Nephron progenitor cell (in vitro differentiated cells): ENCODE results near the gene DUSP16.

Experiments used
- DNase-seq: peaks from one replicate; pipeline ENCODE4 v3.0.0; 2021
- H3K27ac Mint-ChIP-seq: 2 replicates; pipeline ENCODE4 v1.8.0; 2021; ENCODE audit warnings: mild to moderate bottlenecking, moderate library complexity, mixed read lengths
- H3K27me3 Mint-ChIP-seq: 2 replicates; pipeline ENCODE4 v1.8.0; 2021; ENCODE audit warnings: mild to moderate bottlenecking, low read depth, mixed read lengths; ENCODE audit not compliant: poor library complexity
- H3K36me3 Mint-ChIP-seq: 2 replicates; pipeline ENCODE4 v1.8.0; 2021; ENCODE audit warnings: low read depth, mixed read lengths
- H3K4me1 Mint-ChIP-seq: 2 replicates; pipeline ENCODE4 v1.8.0; 2021; ENCODE audit warnings: mixed read lengths
- H3K4me3 Mint-ChIP-seq: 2 replicates; pipeline ENCODE4 v1.8.0; 2021; ENCODE audit warnings: mild to moderate bottlenecking, moderate library complexity, mixed read lengths
- H3K9me3 Mint-ChIP-seq: 2 replicates; pipeline ENCODE4 v1.8.0; 2021; ENCODE audit warnings: mild to moderate bottlenecking, moderate library complexity, mixed read lengths
- CTCF ChIP-seq: fragments of 200-600 bp; sonication (generic); IDR thresholded peaks from 2 replicates; pipeline ENCODE4 v1.5.0; 2021; ENCODE audit warnings: antibody characterized with exemption

DUSP16 gene

DNA sequence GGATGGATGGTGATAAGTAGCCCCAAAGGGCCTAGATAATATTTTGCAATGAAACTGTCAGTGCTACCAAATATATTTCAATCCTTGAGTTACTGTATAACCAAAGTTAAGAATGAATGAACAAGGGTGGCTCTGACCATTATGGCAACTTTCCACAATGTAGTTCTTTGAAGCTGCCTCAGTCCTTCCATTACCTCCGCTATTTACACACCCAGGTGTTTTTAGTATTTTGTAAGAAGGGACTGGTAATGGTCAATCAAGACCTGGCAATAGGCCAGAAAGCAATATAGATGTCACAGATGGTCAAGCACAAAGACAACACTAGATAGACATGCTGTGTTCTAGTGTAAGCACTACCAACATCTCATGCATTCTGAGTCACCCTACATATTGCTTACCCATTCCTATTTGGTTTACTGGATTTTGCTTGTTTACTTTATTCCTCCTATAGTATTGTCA is 16.3 kb downstream of the DUSP16 start:
- Mint-ChIP-seq H3K9me3 (no peaks in the 10 kb centered on the region), H3K27ac (no peak overlapping the region), H3K36me3 (peaks cover 32% of the 10 kb centered on the region), H3K4me3 (no peak overlapping the region), H3K27me3 (no peaks in the 10 kb centered on the region), H3K4me1 (peaks cover 4% of the 10 kb centered on the region)
- TF ChIP-seq CTCF = no peak
- no peak for DNase-seq

- H3K4me1 Mint-ChIP-seq = no peaks in the 10 kb centered on the region
- no peak for TF ChIP-seq CTCF
- H3K9me3 Mint-ChIP-seq = no peaks in the 10 kb centered on the region
- H3K4me3 Mint-ChIP-seq = no peak overlapping the region
- no peaks in the 10 kb centered on the region for H3K27me3 Mint-ChIP-seq
- H3K27ac Mint-ChIP-seq = no peak overlapping the region
- peaks cover 30% of the 10 kb centered on the region for H3K36me3 Mint-ChIP-seq
- DNase-seq = no peak
Observed at GRCh38 chr12:12543959-12544358, 18.7 kb downstream of the DUSP16 start.

DNA sequence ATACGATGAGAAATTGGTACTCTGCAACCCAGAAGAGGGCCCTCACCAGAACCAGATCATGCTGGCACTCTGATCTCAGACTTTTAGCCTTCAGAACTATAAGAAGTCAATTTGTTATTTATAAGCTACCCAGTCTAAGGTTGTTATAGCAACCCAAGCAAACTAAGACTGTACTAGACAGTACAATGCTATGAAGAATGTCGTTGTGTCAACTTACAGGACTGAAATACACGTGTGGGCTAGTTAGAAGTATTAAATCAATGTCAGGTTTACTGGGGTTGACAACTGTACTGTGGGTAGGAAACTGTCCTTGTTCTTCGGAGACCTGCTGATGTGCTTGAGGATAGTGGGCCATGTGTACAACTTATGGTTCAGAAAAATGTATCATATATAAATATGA is 19.7 kb downstream of the DUSP16 start:
- no peak overlapping the region for H3K4me3 Mint-ChIP-seq
- H3K27ac Mint-ChIP-seq = no peak overlapping the region
- no peak for DNase-seq
- H3K9me3 Mint-ChIP-seq = no peaks in the 10 kb centered on the region
- no peak for TF ChIP-seq CTCF
- no peaks in the 10 kb centered on the region for H3K4me1 Mint-ChIP-seq
- peaks cover 26% of the 10 kb centered on the region for H3K36me3 Mint-ChIP-seq
- H3K27me3 Mint-ChIP-seq = no peaks in the 10 kb centered on the region

GRCh38 chr12:12542286-12542685 is 20.4 kb downstream of the DUSP16 start:
- Mint-ChIP-seq H3K4me1 (no peaks in the 10 kb centered on the region), H3K27ac (no peak overlapping the region), H3K36me3 (peaks cover 23% of the 10 kb centered on the region), H3K27me3 (no peaks in the 10 kb centered on the region), H3K9me3 (no peaks in the 10 kb centered on the region), H3K4me3 (no peak overlapping the region)
- DNase-seq = no peak
- no peak for TF ChIP-seq CTCF

DNA sequence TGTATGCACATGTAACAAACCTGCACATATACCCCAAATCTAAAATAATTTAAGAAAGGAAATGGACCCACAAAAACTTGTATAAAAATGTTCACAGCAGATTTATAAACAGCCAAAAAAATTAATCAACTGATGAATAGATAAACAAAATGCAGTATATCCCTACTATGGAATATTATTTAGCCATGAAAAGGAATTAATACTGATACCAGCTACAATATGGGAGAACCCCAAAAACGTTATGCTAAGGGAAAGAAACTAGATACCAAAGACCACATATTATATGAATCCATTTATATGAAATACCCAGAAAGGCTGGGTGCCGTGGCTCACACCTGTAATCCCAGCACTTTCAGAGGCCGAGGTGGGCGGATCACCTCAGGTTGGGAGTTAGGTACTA is 20.9 kb downstream of the DUSP16 start:
- Mint-ChIP-seq H3K27me3 (no peaks in the 10 kb centered on the region), H3K27ac (no peak overlapping the region), H3K4me1 (no peaks in the 10 kb centered on the region), H3K9me3 (no peaks in the 10 kb centered on the region), H3K4me3 (no peak overlapping the region), H3K36me3 (peaks cover 23% of the 10 kb centered on the region)
- TF ChIP-seq CTCF = no peak
- no peak for DNase-seq

- Mint-ChIP-seq H3K9me3 (no peaks in the 10 kb centered on the region), H3K4me3 (no peak overlapping the region), H3K27ac (no peak overlapping the region), H3K27me3 (no peaks in the 10 kb centered on the region), H3K4me1 (no peaks in the 10 kb centered on the region), H3K36me3 (peaks cover 16% of the 10 kb centered on the region)
- no peak for DNase-seq
- TF ChIP-seq CTCF = no peak
Observed at GRCh38 chr12:12540261-12541013, 22.2 kb downstream of the DUSP16 start.
